Choroid plexus epithelial cell (primary cell): ENCODE data around the gene FBXO4.
"Not testable (repeated sequence)": the region's sequence is repeated elsewhere in the genome, so short reads cannot be mapped to it uniquely, and the experiment has no call there.

Experiments used
- DNase-seq: peaks from one replicate; pipeline ENCODE4 v3.0.0-alpha.2; 2010; ENCODE audit warnings: low read depth
- H3K4me3 ChIP-seq: 2 replicates; pipeline ENCODE4 v1.5.1; 2011; ENCODE audit warnings: low read depth, mild to moderate bottlenecking, control low read depth, low read length, moderate library complexity
- CTCF ChIP-seq: conservative IDR thresholded peaks from 2 replicates; pipeline ENCODE4 v1.5.1; 2011; ENCODE audit warnings: low read depth, mild to moderate bottlenecking, control low read depth, inconsistent platforms, low read length, moderate library complexity

Gene FBXO4

GRCh38 chr5:41924526-41924871 is 582 bp upstream of the FBXO4 start:
- peak overlapping the region; percentile 74 for H3K4me3 ChIP-seq
- TF ChIP-seq CTCF = no peak

GRCh38 chr5:41925555-41925951 is 472 bp downstream of the FBXO4 start:
- peak overlapping the region; percentile 74 for H3K4me3 ChIP-seq
- TF ChIP-seq CTCF = no peak
- DNase-seq = peak; percentile 33

More at GRCh38 chr5:41924526-41924871, 582 bp upstream of the FBXO4 start:
- DNase-seq = peak; percentile 2

GRCh38 chr5:41927604-41928003 is 2.5 kb downstream of the FBXO4 start:
- DNase-seq = no peak
- no peak overlapping the region for H3K4me3 ChIP-seq
- TF ChIP-seq CTCF = no peak

- no peak for DNase-seq
- TF ChIP-seq CTCF = no peak
- no peak overlapping the region for H3K4me3 ChIP-seq
Observed at GRCh38 chr5:41929035-41929434, 4.0 kb downstream of the FBXO4 start.

- TF ChIP-seq CTCF = no peak
- no peak for DNase-seq
- no peak overlapping the region for H3K4me3 ChIP-seq
Observed at GRCh38 chr5:41932770-41933169, 7.7 kb downstream of the FBXO4 start.

GRCh38 chr5:41935544-41935943 is 10.5 kb downstream of the FBXO4 start:
- no peak overlapping the region for H3K4me3 ChIP-seq
- DNase-seq = no peak
- TF ChIP-seq CTCF = no peak

GRCh38 chr5:41940641-41941040 is 15.6 kb downstream of the FBXO4 start:
- no peak for DNase-seq

GRCh38 chr5:41945332-41945955 is 20.4 kb downstream of the FBXO4 start:
- not testable (repeated sequence) for H3K4me3 ChIP-seq, DNase-seq

More at GRCh38 chr5:41940641-41941040, 15.6 kb downstream of the FBXO4 start:
- no peak overlapping the region for H3K4me3 ChIP-seq
- no peak for TF ChIP-seq CTCF
